GM19438 (cell line): ENCODE results near the gene DGAT2.
"Not testable (repeated sequence)": the region's sequence is repeated elsewhere in the genome, so short reads cannot be mapped to it uniquely, and the experiment has no call there.

Source experiments
- ATAC-seq: cut with Tn5 transposase; IDR thresholded peaks from one replicate; pipeline ENCODE4 v1.9.1; 2021; ENCODE audit warnings: low read depth; ENCODE audit not compliant: unreplicated experiment

Gene DGAT2

GRCh38 chr11:75748729-75749273 lies 19.8 kb upstream of the DGAT2 start:
- not testable (repeated sequence) for ATAC-seq

GRCh38 chr11:75754933-75755332 lies 13.6 kb upstream of the DGAT2 start:
- ATAC-seq, result not testable (repeated sequence)

- ATAC-seq, result no peak
Measured at GRCh38 chr11:75757651-75758050, 10.9 kb upstream of the DGAT2 start.

- ATAC-seq, result no peak
Measured at GRCh38 chr11:75759832-75760231, 8.7 kb upstream of the DGAT2 start.

GRCh38 chr11:75760243-75760642 lies 8.3 kb upstream of the DGAT2 start:
- no peak for ATAC-seq

- no peak for ATAC-seq
Measured at GRCh38 chr11:75760710-75761493, 7.7 kb upstream of the DGAT2 start.

GRCh38 chr11:75762158-75762557 lies 6.4 kb upstream of the DGAT2 start:
- ATAC-seq, result no peak

- ATAC-seq, result no peak
Measured at GRCh38 chr11:75762885-75763284, 5.7 kb upstream of the DGAT2 start.

GRCh38 chr11:75763846-75764245 lies 4.7 kb upstream of the DGAT2 start:
- no peak for ATAC-seq

- no peak for ATAC-seq
Measured at GRCh38 chr11:75765116-75765515, 3.5 kb upstream of the DGAT2 start.

GRCh38 chr11:75766443-75767227 lies 1.9 kb upstream of the DGAT2 start:
- no peak for ATAC-seq

- ATAC-seq, result no peak
Measured at GRCh38 chr11:75767228-75767572, 1.4 kb upstream of the DGAT2 start.

- ATAC-seq, result no peak
Measured at GRCh38 chr11:75767793-75768111, 826 bp upstream of the DGAT2 start.

- ATAC-seq, result no peak
Measured at GRCh38 chr11:75768909-75769771, 562 bp downstream of the DGAT2 start.

- no peak for ATAC-seq
Measured at GRCh38 chr11:75770102-75770501, 1.5 kb downstream of the DGAT2 start.

GRCh38 chr11:75771646-75772410 lies 3.2 kb downstream of the DGAT2 start:
- no peak for ATAC-seq

- ATAC-seq, result peak; percentile 72
Measured at GRCh38 chr11:75773595-75774353, 5.2 kb downstream of the DGAT2 start.

- ATAC-seq, result no peak
Measured at GRCh38 chr11:75775056-75775455, 6.5 kb downstream of the DGAT2 start.

- no peak for ATAC-seq
Measured at GRCh38 chr11:75776546-75776945, 8.0 kb downstream of the DGAT2 start.
